NCI-H187 treated with DMSO at 0.1 percent for 48 hours (cell line): ENCODE measurements around the gene TMEM200B.
"Not testable (repeated sequence)": the region's sequence is repeated elsewhere in the genome, so short reads cannot be mapped to it uniquely, and the experiment has no call there.

Experiments used
- DNase-seq: peaks from one replicate; lab custom pipeline; 2025; lab: John Stamatoyannopoulos, UW

TMEM200B gene

GRCh38 chr1:29133861-29134694 is 10.4 kb upstream of the TMEM200B start:
- no peak for DNase-seq

DNA sequence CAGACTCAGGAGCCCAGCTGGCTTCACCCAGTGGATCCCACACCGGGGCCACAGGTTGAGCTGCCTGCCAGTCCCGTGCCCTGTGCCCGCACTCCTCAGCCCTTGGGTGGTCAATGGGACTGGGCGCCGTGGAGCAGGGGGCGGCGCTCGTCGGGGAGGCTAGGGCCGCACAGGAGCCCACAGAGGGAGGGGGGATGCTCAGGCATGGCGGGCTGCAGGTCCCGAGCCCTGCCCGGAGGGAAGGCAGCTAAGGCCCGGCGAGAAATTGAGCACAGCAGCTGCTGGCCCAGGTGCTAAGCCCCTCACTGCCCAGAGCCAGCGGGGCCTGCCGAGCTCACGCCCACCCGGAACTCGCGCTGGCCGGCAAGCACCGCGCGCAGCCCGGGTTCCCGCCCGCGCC is 7.4 kb upstream of the TMEM200B start:
- DNase-seq, result not testable (repeated sequence)

GRCh38 chr1:29129916-29130315 is 6.2 kb upstream of the TMEM200B start:
- DNase-seq, result no peak

- DNase-seq, result no peak
Measured at GRCh38 chr1:29128739-29129138, 5.0 kb upstream of the TMEM200B start.

- DNase-seq, result no peak
Measured at GRCh38 chr1:29126198-29126597, 2.5 kb upstream of the TMEM200B start.

- no peak for DNase-seq
Measured at GRCh38 chr1:29125788-29126187, 2.1 kb upstream of the TMEM200B start.

DNA sequence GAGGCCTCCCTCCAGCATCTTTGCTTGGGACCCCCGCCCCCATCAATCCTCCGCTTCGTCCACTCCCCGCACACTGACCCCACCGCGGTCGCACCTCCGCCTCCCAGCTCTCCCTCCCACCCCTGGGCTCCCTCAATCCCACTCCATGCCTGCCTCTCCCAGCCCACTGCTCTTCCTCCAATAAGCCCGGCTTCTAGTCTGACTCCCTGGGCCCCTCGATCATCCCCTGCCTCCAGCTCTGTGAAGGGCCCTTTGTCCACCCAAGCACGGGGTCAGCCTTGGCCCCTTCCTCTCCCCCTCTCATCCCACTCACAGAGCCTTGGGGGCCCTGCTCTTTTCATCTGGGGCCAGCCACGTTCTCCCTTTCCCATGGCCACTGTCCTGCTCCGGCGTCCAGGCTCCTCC is 1.5 kb upstream of the TMEM200B start:
- no peak for DNase-seq

DNA sequence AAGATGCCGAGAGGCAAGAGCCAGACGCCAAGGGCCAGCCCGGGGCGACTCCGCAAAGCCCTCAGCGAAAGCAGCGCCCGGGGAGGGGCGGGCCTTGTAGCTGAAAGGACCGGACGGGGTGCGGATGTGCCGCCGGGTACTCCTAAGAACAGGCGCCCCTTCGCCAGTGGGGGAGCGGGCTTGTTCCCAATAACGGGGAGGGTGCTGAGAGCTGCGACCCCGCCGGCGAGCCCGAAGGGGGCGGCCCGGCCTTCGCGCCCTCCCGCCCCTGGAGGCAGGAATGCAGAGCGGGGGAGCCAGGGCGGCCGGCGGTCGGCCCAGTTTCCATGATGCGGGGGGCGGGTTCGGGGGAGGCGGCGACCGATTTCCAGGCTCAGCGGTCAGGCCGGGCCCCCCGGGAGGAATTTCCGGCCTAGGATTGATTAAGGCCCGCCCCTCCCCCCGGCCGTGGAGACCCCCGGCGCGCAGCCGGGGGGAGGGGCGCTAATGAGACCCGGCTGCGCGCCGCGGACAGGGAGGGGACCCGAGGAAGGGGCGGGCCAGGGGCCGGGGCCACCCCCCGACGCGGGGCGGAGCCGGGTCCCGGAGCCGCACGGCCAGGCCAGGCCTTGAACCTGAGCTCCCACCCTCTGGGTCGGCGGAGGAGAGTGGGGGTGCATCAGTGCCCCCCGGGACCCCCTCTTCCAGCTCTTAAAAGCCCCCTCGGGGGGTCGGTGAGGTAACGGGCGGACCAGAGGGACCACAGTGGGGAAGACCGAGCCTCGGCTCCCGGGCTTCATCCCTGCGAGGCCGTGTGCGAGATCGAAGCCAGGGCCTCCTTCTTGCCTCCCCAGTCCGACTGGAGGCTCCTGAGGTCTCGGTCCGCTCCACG is 898 bp upstream of the TMEM200B start:
- DNase-seq, result no peak

- no peak for DNase-seq
Measured at GRCh38 chr1:29123053-29123886, 433 bp downstream of the TMEM200B start.

GRCh38 chr1:29122682-29123052 is 1.0 kb downstream of the TMEM200B start:
- DNase-seq, result no peak

GRCh38 chr1:29121936-29122681 is 1.6 kb downstream of the TMEM200B start:
- no peak for DNase-seq

DNA sequence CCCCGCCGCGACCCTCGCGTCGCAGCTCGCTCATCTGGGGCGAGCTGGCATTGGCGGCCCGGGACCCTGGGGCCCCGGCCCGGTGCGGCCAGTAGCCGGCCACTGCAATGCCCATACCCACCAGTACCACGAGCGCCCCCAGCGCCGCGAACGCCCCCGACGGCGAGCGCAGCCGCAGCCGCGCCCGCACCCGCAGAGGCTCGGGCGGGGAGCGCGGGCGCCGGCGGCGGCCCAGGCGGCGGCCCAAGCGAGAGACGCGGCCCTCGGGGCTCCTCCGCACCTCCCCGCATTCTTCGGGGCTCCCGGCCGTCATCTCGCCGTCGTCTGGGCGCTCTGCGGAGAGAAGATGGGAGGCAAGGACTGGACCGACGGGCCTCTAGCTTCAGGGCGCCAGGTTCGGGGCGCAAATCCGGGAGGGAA is 2.2 kb downstream of the TMEM200B start:
- DNase-seq, result no peak

DNA sequence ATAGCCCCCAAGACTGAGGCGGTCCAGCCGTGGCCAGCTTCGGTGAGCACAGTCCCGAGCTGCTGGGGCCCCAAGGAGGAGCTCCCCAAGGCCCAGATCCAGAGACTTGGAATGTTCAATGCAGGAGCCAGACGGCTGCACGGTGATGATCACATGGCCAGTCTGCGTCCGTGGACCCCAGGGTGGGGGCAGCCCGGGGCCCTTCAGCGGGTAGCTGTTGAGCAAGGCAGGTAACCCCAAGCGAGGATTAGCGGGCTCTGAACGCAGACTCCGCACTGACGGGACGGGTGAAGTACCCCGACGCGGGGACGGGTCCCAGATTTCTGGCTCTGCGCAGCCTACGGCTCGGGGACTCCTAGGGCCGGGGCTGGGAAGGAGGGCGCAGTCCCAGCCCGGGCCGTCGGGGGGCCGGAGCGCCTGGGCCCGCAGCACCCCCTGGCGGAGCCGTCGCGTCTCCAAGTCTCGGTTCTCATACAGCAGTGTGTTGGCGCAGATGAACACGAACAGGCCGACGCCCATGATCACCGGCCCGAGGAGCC is 2.7 kb downstream of the TMEM200B start:
- DNase-seq, result no peak

DNA sequence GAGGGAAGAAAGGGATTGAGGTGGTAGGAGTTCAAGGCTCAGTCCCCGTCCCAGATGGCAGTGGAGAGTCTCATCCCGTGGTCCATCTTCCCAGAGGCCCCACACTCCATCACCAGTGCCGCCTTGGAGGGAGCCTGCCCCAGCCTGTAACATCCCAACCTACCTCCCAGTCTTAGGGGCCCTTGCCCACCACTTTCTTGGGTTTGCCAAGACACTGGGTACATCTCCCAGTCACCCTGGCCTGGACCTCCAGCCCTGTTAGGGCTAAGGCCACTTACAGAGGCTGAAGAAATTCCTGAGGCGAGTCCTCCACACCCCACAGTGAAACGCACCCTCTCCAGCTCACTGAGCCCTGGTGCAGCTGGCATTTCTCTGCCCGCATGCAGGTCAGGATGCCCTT is 3.3 kb downstream of the TMEM200B start:
- no peak for DNase-seq

DNA sequence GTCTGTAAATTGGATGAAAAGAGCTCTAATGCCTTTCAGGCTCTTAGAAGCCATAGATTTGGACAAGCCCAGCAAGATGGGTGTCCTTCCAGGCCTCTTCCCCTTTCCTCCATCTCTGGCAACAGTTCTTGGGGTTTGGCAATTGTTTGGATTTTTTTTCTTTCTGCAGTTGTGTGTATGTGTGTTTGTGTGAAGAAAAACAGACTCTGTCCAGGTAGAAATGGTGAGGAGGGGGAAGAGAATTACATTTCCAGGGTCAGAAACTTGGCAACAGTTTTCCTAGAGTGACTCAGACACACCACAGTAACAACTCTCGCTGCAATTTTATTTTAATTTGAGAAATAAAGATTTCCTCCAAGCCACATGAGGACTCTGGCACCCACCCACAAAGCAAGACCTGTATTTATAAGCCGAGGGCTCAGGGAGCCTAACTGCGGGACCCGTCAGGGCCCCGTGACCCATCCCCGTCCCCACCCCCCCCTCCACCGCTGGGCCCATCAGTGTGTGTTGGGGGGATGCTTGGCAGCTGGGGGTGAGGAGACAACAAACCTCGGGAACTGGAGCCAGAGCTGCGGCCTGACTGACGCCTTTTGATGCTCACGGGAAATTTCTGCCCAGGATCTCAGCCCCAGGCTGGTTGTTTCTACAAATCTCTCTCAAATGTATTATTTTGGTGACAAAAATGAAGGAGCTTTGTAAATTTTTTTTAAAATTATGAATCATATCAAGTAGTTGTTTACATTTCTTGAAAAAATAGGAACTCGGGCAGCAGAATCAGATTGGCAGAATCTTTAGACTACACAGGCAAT is 4.4 kb downstream of the TMEM200B start:
- DNase-seq, result no peak

GRCh38 chr1:29117381-29117780 is 6.3 kb downstream of the TMEM200B start:
- no peak for DNase-seq

DNA sequence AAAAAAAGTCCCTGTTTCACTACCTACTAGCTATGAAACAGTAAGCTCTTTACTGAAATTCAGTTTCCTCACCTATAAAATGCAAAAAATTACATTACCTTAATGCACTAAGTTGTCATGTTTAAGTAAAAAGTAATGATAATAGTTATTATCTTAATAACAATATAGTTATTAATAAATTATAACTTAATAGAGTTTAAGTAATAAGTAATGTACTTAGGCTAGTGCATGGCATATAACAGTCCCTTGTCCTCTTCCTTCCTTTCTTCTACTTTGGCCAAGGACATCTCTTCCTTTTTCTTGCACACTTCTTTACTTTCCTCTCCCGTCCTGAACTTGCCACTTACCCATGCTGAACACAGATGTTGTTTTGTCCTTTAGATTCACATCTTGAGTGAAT is 9.0 kb downstream of the TMEM200B start:
- no peak for DNase-seq

DNA sequence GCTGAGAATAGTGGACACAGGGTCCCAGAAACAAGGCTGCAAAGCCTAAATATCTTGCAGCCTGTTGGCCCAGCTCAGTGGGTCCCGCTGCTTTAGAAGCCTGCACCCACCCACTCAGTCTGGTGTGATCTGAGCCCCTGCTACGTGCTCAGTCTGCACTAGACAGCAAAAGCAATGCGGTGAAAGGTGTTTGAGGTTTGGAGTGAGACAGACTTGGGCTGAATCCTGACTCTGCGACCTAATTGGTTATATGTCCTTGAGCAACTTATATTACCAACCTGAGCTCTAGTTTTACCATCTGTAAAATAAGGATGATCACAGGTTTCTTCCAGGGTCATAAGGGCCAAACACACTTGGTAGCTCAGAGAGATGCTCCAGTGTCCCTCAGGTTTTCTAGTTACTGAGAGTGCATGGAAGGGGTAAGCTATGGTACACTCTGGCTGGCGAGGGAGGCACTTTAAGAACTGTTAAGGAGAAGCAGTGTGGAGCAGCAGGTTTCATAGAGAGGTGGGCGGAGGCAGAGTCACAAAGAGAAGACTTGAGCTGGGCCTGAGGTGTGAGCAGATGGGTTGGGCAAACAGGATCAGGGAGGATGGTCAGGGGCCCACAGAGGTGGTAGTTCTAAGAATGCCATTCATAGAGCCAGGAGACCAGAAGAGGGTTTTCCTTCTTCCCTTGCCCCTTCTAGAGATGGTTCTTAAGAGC is 10.1 kb downstream of the TMEM200B start:
- no peak for DNase-seq

DNA sequence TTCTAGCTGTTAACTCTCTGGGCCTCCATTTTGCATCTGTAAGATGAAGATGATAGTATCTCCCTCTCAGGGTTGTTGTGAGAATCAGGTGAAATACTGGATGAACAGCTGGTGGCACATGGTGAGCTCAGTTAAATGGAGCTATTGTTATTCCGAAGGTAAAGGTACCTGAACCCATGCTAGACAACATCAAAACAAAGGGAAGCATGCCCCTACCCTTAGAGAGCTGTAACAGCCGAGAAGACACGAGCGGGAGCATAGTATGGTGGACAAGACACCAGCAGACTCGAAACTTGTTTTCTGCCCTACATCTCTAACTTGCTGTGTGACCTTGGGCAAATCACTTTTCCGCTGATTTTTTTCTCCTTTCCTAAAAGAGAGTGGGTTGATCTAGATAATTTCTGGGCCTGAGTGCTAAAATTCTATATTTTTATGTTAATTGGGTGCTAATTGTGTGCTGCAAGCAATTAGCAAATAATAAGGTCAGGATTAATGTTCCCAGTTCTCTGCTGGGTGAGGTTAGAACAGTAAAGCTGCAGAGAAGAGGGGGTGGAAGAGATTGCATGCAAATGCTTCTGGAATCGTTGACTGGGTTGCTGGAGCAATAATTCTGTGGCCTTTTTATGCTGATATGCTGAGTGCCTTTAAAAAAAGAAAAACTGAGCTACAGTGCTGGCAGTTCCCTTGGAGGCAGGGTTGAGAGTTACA is 10.8 kb downstream of the TMEM200B start:
- no peak for DNase-seq
